ENCODE data around the gene CTSW.
A peak's percentile ranks its signal among the peaks of the same experiment; 100 is the strongest.
"Not testable (repeated sequence)": the region's sequence is repeated elsewhere in the genome, so short reads cannot be mapped to it uniquely, and the experiment has no call there.

CTSW gene, protein sequence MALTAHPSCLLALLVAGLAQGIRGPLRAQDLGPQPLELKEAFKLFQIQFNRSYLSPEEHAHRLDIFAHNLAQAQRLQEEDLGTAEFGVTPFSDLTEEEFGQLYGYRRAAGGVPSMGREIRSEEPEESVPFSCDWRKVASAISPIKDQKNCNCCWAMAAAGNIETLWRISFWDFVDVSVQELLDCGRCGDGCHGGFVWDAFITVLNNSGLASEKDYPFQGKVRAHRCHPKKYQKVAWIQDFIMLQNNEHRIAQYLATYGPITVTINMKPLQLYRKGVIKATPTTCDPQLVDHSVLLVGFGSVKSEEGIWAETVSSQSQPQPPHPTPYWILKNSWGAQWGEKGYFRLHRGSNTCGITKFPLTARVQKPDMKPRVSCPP
- 11.6 to 64.0 reads per million in 2 donors for total RNA-seq

DNA sequence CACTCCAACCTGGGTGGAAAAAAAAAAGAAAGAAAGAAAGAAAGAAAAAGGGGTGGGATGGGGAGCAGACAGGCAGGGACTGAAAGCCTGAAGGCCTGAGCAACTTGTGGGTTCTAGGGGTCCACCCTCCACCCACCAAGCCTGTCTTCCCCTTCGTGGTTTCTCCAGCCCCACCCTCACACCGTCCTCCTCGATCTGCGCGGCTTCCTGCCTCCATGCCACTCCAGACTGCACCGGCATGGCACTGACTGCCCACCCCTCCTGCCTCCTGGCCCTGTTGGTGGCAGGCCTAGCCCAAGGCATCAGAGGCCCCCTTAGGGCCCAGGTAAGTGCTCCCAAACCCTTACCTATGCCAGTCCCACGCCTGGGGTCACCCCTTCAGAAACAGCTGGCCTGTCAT lies at the start of gene CTSW:
Gene CTSW, plus strand, starts transcription at position 221 of the 400 bp plus-strand sequence. Its CDS starts 18 bp downstream, at position 239.
- DNase-seq = peak; percentile 31

- DNase-seq = not testable (repeated sequence)
These were observed 47.4 kb upstream of the CTSW start for GRCh38 chr11:65832231-65832630.

GRCh38 chr11:65833297-65834030 lies 46.2 kb upstream of the CTSW start, which contains the start of gene SNX32:
SNX32 (plus strand) TSS chr11:65833963; CDS start chr11:65834066, 103 bp downstream.
- DNase-seq = peak; percentile 89

DNA sequence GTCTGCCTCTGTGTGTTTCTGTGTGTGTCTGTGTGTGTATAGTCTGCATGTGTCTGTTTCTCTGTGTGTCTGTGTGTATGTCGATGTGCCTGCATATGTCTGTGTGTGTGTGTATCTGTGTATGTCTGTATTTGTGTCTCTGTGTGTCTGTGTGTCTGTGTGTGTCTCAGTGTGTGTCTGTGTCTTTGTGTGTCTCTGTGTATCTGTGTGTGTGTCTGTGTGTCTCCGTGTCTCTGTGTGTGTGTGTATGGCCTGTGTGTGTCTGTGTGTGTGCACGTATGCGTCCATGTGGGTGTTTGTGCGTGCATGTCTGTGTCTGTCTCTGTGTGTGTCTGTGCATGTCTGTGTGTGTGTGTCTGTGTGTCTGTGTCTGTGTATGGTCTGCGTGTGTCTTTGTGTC lies 45.4 kb upstream of the CTSW start:
- no peak for DNase-seq

GRCh38 chr11:65842144-65842543 lies 37.5 kb upstream of the CTSW start:
- DNase-seq = no peak

DNA sequence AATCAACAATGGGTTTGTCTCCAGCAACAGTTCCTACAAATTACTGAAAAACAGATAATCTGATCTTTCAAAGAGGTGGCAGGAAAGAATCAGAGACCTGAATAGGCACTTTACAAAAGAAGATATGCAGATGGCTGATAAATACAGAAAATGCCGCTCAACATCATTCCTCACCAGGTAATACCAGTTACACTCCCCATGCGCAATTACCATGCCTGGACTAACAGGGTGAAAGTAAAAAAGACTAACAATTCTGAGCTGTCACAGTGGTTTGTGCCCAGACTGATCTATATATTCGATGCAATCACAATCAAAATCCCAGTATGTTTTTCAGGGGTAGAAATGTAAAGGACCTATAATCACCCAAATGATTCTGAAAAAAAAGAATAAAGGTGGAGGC lies 35.8 kb upstream of the CTSW start:
- no peak for DNase-seq

DNA sequence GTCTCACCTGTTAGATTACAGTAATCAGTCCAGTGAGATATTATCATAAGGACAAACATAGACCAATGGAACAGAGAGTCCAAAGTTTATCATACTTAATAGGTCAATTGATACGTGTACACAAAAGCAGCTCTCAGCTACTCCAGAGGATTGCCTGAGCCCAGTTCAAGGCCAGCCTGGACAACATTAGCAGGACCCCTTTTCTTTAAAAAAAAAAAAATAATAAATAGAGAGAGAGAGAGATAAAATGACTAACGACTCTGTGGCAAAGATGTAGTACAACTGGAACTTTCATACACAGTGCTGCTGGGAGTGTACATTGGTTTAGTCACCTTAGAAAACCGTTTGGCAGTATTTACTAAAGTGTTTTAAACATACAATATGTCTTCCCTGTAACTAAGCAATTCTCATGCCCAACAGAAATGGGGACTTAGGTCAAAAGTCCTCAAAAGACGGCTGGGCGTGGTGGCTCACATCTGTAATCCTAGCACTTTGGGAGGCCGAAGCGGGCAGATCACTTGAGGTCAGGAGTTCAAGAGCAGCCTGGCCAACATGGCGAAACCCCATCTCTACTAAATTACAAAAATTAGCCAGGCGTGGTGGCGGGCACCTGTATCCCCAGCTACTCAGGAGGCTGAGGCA lies 35.3 kb upstream of the CTSW start:
- DNase-seq = no peak

- no peak for DNase-seq
These were observed 31.9 kb upstream of the CTSW start for GRCh38 chr11:65847746-65848145.

DNA sequence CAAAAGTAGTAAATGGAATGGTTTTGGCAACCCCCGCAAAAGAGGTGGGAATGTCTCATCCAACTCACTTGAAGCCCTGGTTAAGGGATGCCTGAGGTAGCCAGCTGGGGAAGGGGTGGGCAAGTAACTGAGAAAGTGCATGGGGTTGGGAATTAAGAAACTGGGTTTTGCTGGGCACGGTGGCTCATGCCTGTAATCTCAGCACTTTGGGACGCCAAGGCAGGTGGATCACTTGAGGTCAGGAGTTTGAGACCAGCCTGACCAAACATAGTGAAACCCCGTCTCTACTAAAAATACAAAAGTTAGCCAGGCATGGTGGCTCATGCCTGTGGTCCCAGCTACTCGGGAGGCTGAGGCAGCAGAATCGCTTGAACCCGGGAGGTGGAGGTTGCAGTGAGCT lies 30.9 kb upstream of the CTSW start:
- DNase-seq = not testable (repeated sequence)

DNA sequence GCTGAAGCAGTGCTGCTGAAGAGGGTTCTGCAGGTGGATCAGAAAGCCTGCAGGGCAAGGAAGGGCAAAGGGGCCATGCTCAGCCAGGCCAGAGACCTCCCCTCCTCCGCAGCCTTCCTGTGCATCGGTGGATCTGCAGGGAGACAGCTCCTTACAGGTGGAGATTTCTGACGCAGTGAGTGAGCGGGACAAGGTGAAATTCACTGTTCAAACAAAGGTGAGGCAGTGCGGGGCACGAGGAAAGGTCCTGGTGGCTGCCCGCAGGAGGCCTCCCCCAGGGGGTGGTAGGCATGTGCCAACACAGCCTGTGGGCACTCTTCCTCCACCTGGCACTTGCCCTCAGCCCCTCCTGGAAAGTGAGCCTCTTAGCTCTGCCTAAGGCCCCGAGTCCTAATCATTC lies 30.3 kb upstream of the CTSW start:
- no peak for DNase-seq

DNA sequence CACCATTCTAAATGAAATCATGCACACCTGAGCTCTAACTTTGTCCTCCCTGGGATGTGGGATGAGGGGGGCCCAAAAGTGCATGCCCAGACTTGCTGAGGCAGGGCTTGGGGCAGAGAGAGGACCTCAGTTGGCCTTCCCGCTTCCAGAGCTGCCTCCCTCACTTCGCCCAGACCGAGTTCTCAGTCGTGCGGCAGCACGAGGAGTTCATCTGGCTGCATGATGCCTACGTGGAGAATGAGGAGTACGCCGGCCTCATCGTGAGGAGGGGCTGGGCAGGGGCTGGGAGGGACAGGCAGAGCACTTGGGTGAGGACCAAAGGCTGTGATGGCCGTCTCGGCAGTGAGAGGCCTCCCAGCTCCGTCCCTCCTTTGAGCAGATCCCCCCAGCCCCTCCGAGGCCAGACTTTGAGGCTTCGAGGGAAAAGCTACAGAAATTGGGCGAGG lies 29.8 kb upstream of the CTSW start:
- no peak for DNase-seq

GRCh38 chr11:65850217-65851082 lies 29.2 kb upstream of the CTSW start:
- DNase-seq = no peak

- DNase-seq = no peak
These were observed 28.5 kb upstream of the CTSW start for GRCh38 chr11:65851083-65851579.

GRCh38 chr11:65851811-65852507 lies 27.7 kb upstream of the CTSW start:
- no peak for DNase-seq

- no peak for DNase-seq
These were observed 27.0 kb upstream of the CTSW start for GRCh38 chr11:65852508-65853245.

DNA sequence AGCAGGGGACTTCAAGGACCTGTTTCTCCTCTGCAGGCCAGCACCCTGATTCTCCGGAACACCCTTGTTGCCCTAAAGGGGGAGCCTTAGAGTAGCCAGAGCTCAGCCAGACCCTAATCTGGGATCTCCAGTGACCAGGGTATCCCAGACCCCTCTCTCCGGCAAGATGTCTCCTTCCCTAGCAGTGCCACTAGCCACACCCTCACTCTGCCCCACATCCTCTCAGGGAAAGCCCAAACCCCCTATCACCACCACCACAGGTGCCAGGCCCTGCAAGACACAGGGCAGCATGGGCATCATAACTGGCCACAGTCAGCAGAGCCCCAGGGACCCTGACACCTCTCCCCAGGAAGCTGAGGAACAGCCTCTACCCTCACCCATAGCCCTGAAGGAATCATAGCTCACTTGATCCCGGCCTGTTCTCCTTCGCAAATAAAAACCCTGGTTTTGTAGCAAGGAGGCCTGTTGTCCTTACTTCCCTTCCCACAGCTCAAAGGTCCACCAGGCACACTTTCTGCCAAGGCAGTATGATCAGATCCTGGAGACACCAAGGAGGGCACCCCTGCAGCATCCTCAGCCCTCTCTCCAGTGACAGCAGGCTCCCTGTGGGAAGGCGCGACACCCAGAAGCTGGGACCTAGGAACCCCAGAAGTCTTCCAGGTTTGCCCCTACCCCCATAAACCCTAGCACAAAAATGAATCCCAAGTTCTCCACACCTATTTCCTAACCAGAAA lies 26.2 kb upstream of the CTSW start:
- DNase-seq = no peak

GRCh38 chr11:65854161-65854592 lies 25.5 kb upstream of the CTSW start:
- DNase-seq = no peak

GRCh38 chr11:65854852-65855837 lies 24.5 kb upstream of the CTSW start:
- DNase-seq = no peak

GRCh38 chr11:65855927-65856363 lies 23.7 kb upstream of the CTSW start:
- DNase-seq = no peak

Data from T-helper 9 cell (primary cell).